Tibial nerve (tissue), 4 donors: ENCODE data around the gene SLC25A21. TPM values are rescaled to one million over a fixed set of nuclear protein-coding genes. Genes with fewer than 3 reads are reported as not detected.

ENCODE experiments used
- DNase-seq, 2 donors: peaks; one replicate each; pipeline ENCODE4 v3.0.0-alpha.2; 2019; ENCODE audit warnings: low spot score in 2 of 2
- H3K27ac ChIP-seq, 4 donors: fragments of 200-600 bp; sonication (generic) in 3 of 4; one replicate each; pipeline ENCODE4 v1.5.1; 2017 to 2019; ENCODE audit warnings: mild to moderate bottlenecking in 1 of 4
- H3K27me3 ChIP-seq, 2 donors: fragments of 200-600 bp; sonication (generic) in 1 of 2; one replicate each; pipeline versions ENCODE4 v1.5.1 to v1.6.0; 2017 to 2019
- H3K36me3 ChIP-seq, 3 donors: fragments of 200-600 bp; sonication (generic); one replicate each; pipeline ENCODE4 v1.5.1; 2018 to 2019
- H3K4me1 ChIP-seq, 4 donors: fragments of 200-600 bp; sonication (generic) in 3 of 4; one replicate each; pipeline ENCODE4 v1.5.1; 2017 to 2019
- H3K4me3 ChIP-seq, 4 donors: fragments of 200-600 bp; sonication (generic) in 3 of 4; one replicate each; pipeline ENCODE4 v1.5.1; 2017 to 2019; ENCODE audit warnings: mild to moderate bottlenecking in 1 of 4, moderate library complexity in 1 of 4
- H3K9me3 ChIP-seq, 4 donors: fragments of 200-600 bp; sonication (generic) in 3 of 4; one replicate each; pipeline ENCODE4 v1.5.1; 2017 to 2019
- EP300 ChIP-seq, 2 donors: sonication (generic); formaldehyde crosslinking; IDR thresholded peaks; one replicate each; pipeline ENCODE4 v1.6.1; 2017; ENCODE audit warnings: antibody characterized with exemption in 2 of 2, mild to moderate bottlenecking in 1 of 2
- POLR2A ChIP-seq, 2 donors: fragments of 450-650 bp; IDR thresholded peaks; one replicate each; pipeline ENCODE4 v1.6.1; 2017; ENCODE audit warnings: antibody characterized with exemption in 2 of 2, mild to moderate bottlenecking in 2 of 2, moderate library complexity in 2 of 2
- WGBS, 2 donors: methylation state at CpG; one replicate each; pipeline ENCODE4 v1.1.5; 2018; 5-methylcytosine and 5-hydroxymethylcytosine counted together
- total RNA-seq, 4 donors: library from RNA; depleted of rRNA; stranded (reverse); fragments of >200 nt; gene quantifications; one replicate each; pipeline ENCODE4 v1.1.0, GENCODE V29; 2016
- TF ChIP-seq, protein P1 (sequence below), 5 experiments: fragments of 200-600 bp in 3 of 5; fragments of 450-650 bp in 2 of 5; sonication (generic) in 3 of 5; IDR thresholded peaks; one replicate each; pipeline ENCODE4 v1.5.1; 2016 to 2019; ENCODE audit warnings: antibody characterized with exemption in 5 of 5, mild to moderate bottlenecking in 3 of 5, moderate library complexity in 2 of 5

The SLC25A21 gene
- total RNA-seq, 4 donors from 2014 or later = 0.30 to 0.98 (median 0.42) TPM; not detected in 1

- H3K36me3 ChIP-seq = no peaks in the 10 kb centered on the region
- H3K27ac ChIP-seq = no peak overlapping the region
- H3K27me3 ChIP-seq = no peaks in the 10 kb centered on the region
- TF ChIP-seq POLR2A (IDR thresholded peaks at IDR 0.05) (no peak), EP300 (IDR thresholded peaks at IDR 0.05) (no peak)
- TF ChIP-seq, protein P1, sequence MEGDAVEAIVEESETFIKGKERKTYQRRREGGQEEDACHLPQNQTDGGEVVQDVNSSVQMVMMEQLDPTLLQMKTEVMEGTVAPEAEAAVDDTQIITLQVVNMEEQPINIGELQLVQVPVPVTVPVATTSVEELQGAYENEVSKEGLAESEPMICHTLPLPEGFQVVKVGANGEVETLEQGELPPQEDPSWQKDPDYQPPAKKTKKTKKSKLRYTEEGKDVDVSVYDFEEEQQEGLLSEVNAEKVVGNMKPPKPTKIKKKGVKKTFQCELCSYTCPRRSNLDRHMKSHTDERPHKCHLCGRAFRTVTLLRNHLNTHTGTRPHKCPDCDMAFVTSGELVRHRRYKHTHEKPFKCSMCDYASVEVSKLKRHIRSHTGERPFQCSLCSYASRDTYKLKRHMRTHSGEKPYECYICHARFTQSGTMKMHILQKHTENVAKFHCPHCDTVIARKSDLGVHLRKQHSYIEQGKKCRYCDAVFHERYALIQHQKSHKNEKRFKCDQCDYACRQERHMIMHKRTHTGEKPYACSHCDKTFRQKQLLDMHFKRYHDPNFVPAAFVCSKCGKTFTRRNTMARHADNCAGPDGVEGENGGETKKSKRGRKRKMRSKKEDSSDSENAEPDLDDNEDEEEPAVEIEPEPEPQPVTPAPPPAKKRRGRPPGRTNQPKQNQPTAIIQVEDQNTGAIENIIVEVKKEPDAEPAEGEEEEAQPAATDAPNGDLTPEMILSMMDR (IDR thresholded peaks at IDR 0.05) = no peak
- no peaks in the 10 kb centered on the region for H3K9me3 ChIP-seq
- 59 to 63% methylated on average over 6 of the region's 6 CpGs for WGBS, 2 donors
- H3K4me1 ChIP-seq = no peaks in the 10 kb centered on the region
- DNase-seq = no peak
- H3K4me3 ChIP-seq = no peak overlapping the region
These were observed 236.3 kb downstream of the SLC25A21 start for GRCh38 chr14:36935976-36936678.

DNA sequence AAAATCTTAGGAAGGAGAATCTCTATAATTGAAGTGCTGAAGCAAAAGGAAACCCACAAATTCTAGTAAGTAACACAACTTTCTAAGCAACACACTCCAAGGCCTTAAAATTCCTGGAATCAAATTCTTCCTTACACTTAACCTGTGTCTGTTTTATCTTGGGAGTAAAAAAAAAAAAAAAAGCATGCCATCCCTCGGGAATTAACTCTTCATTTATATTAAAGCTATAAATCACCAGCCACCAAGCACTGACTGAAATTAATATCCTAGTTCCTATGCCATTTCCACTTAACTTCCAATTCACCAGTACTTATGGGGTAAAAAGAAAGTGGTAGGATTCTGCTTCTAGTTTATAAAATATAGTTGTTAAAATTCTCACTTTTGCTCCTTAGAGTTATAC is 238.1 kb downstream of the SLC25A21 start:
- no peaks in the 10 kb centered on the region for H3K36me3 ChIP-seq
- WGBS, 2 donors = 51 to 56% methylated on average over 1 of the region's 1 CpG

DNA sequence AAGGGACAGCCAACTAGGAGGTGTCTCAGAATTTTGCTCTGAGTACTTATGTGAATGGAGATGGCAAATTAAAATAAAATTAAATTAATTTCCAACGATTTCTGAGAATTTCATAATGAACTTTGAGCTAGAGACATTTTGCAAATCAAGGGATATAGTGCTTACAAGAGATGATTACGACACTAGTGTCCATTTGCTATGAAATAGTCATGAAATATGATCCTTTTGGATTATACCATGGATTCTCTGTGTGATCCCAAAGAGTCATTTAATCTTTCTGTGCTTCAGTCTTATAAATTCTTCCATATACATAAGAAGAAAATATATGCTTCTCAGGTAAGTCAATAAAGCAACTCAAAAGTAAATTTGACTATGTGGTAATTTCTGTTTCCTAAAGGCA is 240.6 kb downstream of the SLC25A21 start:
- no peaks in the 10 kb centered on the region for H3K9me3 ChIP-seq
- WGBS, 2 donors = 70 to 83% methylated on average over 2 of the region's 2 CpGs
- no peaks in the 10 kb centered on the region for H3K27me3 ChIP-seq
- no peak overlapping the region for H3K4me3 ChIP-seq
- no peak overlapping the region for H3K27ac ChIP-seq
- H3K36me3 ChIP-seq = no peaks in the 10 kb centered on the region
- H3K4me1 ChIP-seq = no peaks in the 10 kb centered on the region
- DNase-seq = no peak
- TF ChIP-seq, protein P1 (IDR thresholded peaks at IDR 0.05) = no peak
- TF ChIP-seq POLR2A (IDR thresholded peaks at IDR 0.05) = no peak
- no peak for TF ChIP-seq EP300 (IDR thresholded peaks at IDR 0.05)

More for the DNA sequence above, 238.1 kb downstream of the SLC25A21 start:
- H3K4me1 ChIP-seq = no peaks in the 10 kb centered on the region
- no peak for DNase-seq
- H3K9me3 ChIP-seq = no peaks in the 10 kb centered on the region
- H3K27me3 ChIP-seq = no peaks in the 10 kb centered on the region
- H3K27ac ChIP-seq = no peak overlapping the region
- H3K4me3 ChIP-seq = no peak overlapping the region
- TF ChIP-seq EP300 (IDR thresholded peaks at IDR 0.05) = no peak
- TF ChIP-seq, protein P1 (IDR thresholded peaks at IDR 0.05) = no peak
- no peak for TF ChIP-seq POLR2A (IDR thresholded peaks at IDR 0.05)

- H3K27me3 ChIP-seq = no peaks in the 10 kb centered on the region
- H3K36me3 ChIP-seq = no peaks in the 10 kb centered on the region
- TF ChIP-seq, protein P1 (IDR thresholded peaks at IDR 0.05) = no peak
- TF ChIP-seq EP300 (IDR thresholded peaks at IDR 0.05) = no peak
- TF ChIP-seq POLR2A (IDR thresholded peaks at IDR 0.05) = no peak
- H3K9me3 ChIP-seq = peaks cover 0 to 5% (median 0%) of the 10 kb centered on the region in 4 donors
- no peaks in the 10 kb centered on the region for H3K4me1 ChIP-seq
- 69 to 83% methylated on average over 4 of the region's 4 CpGs for WGBS, 2 donors
- DNase-seq = no peak
- no peak overlapping the region for H3K27ac ChIP-seq
- H3K4me3 ChIP-seq = no peak overlapping the region
These were observed 244.0 kb downstream of the SLC25A21 start for GRCh38 chr14:36928432-36928831.

DNA sequence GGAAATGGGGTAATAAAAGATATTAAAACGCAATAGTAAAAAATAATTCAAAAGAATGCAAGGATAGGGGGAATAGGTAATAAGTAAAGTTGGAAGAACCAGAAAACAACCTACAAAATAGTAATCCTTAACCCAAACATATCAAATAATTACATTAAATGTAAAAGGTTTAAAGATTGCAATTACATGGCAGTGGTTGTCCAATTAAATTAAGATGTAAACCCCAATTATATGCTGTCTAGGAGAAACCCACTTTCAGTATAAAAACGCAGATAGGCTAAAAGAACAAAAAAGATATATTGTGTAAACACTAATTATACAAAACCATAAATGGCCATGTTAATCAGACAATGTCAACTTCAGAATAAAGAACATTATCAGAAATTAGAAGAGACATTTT is 247.3 kb downstream of the SLC25A21 start:
- Histone ChIP-seq H3K4me1 (no peaks in the 10 kb centered on the region), H3K36me3 (no peaks in the 10 kb centered on the region), H3K27ac (no peak overlapping the region), H3K4me3 (no peak overlapping the region), H3K27me3 (no peaks in the 10 kb centered on the region), H3K9me3 (peaks cover 0 to 5% (median 0%) of the 10 kb centered on the region in 4 donors)
- no peak for DNase-seq
- TF ChIP-seq, protein P1 (IDR thresholded peaks at IDR 0.05) = no peak
- TF ChIP-seq POLR2A (IDR thresholded peaks at IDR 0.05) (no peak), EP300 (IDR thresholded peaks at IDR 0.05) (no peak)
- 93 to 95% methylated on average over 2 of the region's 2 CpGs for WGBS, 2 donors
